HL-60 (cell line): ENCODE data around the gene HOXB8.

ENCODE experiments used
- POLR2AphosphoS5 ChIP-seq: IDR thresholded peaks from 2 replicates; pipeline ENCODE4 v1.6.1; 2012; ENCODE audit warnings: low read depth
- TF ChIP-seq, protein P1 (sequence below): IDR thresholded peaks from one replicate; pipeline ENCODE4 v1.5.1; 2011; ENCODE audit warnings: low read length, control low read depth, inconsistent platforms; ENCODE audit not compliant: insufficient read depth

DNA sequence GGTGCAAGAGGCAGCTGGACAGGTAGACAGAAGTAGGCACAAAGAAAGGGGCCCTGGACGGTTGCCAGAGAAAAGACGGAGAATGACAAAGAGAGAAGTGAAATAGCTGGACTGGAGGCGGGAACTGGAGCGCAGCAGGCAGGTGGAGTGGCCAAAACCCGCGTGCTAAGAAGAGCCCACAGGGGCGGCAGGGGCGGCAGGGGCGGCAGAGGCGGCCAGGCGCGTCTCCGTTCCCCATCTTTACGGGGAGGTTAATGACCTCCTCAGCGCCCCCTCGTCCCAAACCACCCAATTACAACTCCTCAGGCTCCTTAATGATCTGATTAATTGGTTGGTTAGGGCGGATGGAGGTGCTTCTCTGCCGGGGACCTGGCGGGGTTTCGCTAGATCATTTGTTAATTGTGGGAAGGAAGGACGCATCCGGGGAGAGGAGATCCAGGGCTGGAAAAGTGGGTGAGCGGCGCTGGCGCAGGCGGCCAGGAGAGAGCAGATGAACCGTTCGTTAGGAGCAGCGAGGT, 26.5 kb upstream of the HOXB8 start:
- TF ChIP-seq, protein P1, sequence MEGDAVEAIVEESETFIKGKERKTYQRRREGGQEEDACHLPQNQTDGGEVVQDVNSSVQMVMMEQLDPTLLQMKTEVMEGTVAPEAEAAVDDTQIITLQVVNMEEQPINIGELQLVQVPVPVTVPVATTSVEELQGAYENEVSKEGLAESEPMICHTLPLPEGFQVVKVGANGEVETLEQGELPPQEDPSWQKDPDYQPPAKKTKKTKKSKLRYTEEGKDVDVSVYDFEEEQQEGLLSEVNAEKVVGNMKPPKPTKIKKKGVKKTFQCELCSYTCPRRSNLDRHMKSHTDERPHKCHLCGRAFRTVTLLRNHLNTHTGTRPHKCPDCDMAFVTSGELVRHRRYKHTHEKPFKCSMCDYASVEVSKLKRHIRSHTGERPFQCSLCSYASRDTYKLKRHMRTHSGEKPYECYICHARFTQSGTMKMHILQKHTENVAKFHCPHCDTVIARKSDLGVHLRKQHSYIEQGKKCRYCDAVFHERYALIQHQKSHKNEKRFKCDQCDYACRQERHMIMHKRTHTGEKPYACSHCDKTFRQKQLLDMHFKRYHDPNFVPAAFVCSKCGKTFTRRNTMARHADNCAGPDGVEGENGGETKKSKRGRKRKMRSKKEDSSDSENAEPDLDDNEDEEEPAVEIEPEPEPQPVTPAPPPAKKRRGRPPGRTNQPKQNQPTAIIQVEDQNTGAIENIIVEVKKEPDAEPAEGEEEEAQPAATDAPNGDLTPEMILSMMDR, result no peak
- no peak for TF ChIP-seq POLR2AphosphoS5
